Upper lobe of left lung (tissue), 6 donors: ENCODE measurements around the gene HELZ2. TPM values are rescaled to one million over a fixed set of nuclear protein-coding genes. Genes with fewer than 3 reads are reported as not detected.
"Not testable (repeated sequence)": the region's sequence is repeated elsewhere in the genome, so short reads cannot be mapped to it uniquely, and the experiment has no call there.

ENCODE experiments used
- ATAC-seq, 2 donors: fragments of 200-7000 bp; cut with Tn5 transposase; one replicate each; pipeline ENCODE4 v1.9.1; 2022; ENCODE audit warnings: mild to moderate bottlenecking in 2 of 2, moderate library complexity in 2 of 2; ENCODE audit not compliant: low FRiP score in 2 of 2
- DNase-seq, 2 donors: peaks; one replicate each; pipeline ENCODE4 v3.0.0-alpha.2; 2019 to 2020
- H3K27ac ChIP-seq, 4 donors: fragments of 200-600 bp; sonication (generic); one replicate each; pipeline ENCODE4 v1.5.1; 2016 to 2019
- H3K27me3 ChIP-seq, 4 donors: fragments of 200-600 bp; sonication (generic); one replicate each; pipeline ENCODE4 v1.5.1; 2017 to 2019
- H3K36me3 ChIP-seq, 4 donors: fragments of 200-600 bp; sonication (generic); one replicate each; pipeline ENCODE4 v1.5.1; 2016 to 2019
- H3K4me1 ChIP-seq, 4 donors: fragments of 200-600 bp; sonication (generic); one replicate each; pipeline ENCODE4 v1.5.1; 2018 to 2019
- H3K4me3 ChIP-seq, 4 donors: fragments of 200-600 bp; sonication (generic); one replicate each; pipeline ENCODE4 v1.5.1; 2017 to 2019; ENCODE audit warnings: mild to moderate bottlenecking in 2 of 4, moderate library complexity in 1 of 4
- H3K9me3 ChIP-seq, 4 donors: fragments of 200-600 bp; sonication (generic); one replicate each; pipeline ENCODE4 v1.5.1; 2018 to 2019
- CTCF ChIP-seq, 6 experiments: fragments of 450-650 bp in 4 of 6; fragments of 200-600 bp in 2 of 6; sonication (generic) in 2 of 6; IDR thresholded peaks; one replicate each; pipeline ENCODE4 v1.5.1; 2016 to 2019; ENCODE audit warnings: antibody characterized with exemption in 6 of 6
- EP300 ChIP-seq, 4 donors: sonication (generic); formaldehyde crosslinking; IDR thresholded peaks; one replicate each; pipeline ENCODE4 v1.5.1; 2017; ENCODE audit warnings: antibody characterized with exemption in 4 of 4, control low read depth in 2 of 4
- POLR2A ChIP-seq, 4 donors: fragments of 450-650 bp; IDR thresholded peaks; one replicate each; pipeline ENCODE4 v1.5.1; 2016 to 2017; ENCODE audit warnings: antibody characterized with exemption in 4 of 4, mild to moderate bottlenecking in 2 of 4
- POLR2AphosphoS5 ChIP-seq, 2 donors: sonication (generic); formaldehyde crosslinking; IDR thresholded peaks; one replicate each; pipeline ENCODE4 v1.5.1; 2017; ENCODE audit warnings: antibody characterized with exemption in 2 of 2
- WGBS, 2 donors: methylation state at CpG; one replicate each; pipeline ENCODE4 v1.1.5; 2017 to 2018; 5-methylcytosine and 5-hydroxymethylcytosine counted together
- total RNA-seq, 6 donors: library from RNA; depleted of rRNA in 4 of 6; stranded (reverse); fragments of >200 nt in 4 of 6; gene quantifications; one replicate each; pipeline versions ENCODE4 v1.1.0 to v1.2.1, GENCODE V29; 2016 to 2021
- donor health status: DM: no; HTN: no; CAD: no; lungs with moderate emphysema.
- donor health status: DM: no; HTN: yes; CAD: no; lungs with severe emphysema.

Gene HELZ2
- total RNA-seq, 6 donors from 2014 or later = 40.1 to 102 (median 56.6) TPM

DNA sequence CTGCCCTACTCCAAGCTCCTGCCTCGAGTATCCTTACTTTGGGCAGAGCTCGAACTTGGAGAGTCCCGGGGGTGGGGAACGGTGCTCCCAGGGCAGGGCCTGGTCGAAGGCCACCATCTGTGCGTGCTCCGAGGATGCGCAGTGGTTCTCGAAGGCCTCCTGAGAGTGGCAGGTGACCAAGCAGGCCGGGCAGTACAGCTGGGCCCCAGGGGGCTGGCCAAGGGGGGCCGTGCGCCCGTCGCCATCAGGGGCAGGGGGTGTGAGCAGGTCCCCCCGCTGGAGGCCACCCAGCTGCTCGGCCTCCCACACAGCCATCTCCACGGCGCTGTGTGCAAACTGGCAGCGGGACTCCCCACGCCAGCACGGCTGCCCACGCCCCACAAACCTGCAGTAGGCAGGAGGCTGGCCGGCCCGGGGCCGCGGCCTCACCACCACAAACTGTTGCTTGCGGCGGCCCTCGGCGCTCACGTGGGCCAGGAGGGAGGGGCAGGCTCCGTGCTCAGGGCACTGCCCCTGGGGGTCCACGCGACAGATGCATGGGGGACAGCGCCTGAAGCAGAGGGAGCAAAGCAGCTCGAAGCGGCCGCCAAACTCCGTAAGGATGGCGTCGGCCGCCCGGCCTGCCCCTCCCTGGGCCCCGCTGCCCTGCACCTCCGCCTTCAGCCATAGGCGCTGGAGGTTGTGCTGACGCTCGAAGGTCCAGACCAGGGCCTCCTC lies 1.8 kb downstream of the HELZ2 start:
- H3K27ac ChIP-seq = peak overlapping the region in 3 of 4 donors; percentile 18 to 91 (median 84)
- H3K27me3 ChIP-seq = no peaks in the 10 kb centered on the region
- TF ChIP-seq POLR2A (IDR thresholded peaks at IDR 0.05) (no peak), POLR2AphosphoS5 (IDR thresholded peaks at IDR 0.05) (no peak), CTCF (IDR thresholded peaks at IDR 0.05) (no peak), EP300 (IDR thresholded peaks at IDR 0.05) (no peak)
- H3K36me3 ChIP-seq = peaks cover 0 to 22% (median 11%) of the 10 kb centered on the region in 4 donors
- DNase-seq (peak in 1 of 2 donors; percentile 86), ATAC-seq (no peak)
- H3K4me3 ChIP-seq = no peak overlapping the region
- 95 to 97% methylated on average over 12 to 47 of the region's 48 CpGs for WGBS, 2 donors
- H3K4me1 ChIP-seq = peaks cover 17 to 47% (median 35%) of the 10 kb centered on the region in 4 donors
- no peaks in the 10 kb centered on the region for H3K9me3 ChIP-seq

DNA sequence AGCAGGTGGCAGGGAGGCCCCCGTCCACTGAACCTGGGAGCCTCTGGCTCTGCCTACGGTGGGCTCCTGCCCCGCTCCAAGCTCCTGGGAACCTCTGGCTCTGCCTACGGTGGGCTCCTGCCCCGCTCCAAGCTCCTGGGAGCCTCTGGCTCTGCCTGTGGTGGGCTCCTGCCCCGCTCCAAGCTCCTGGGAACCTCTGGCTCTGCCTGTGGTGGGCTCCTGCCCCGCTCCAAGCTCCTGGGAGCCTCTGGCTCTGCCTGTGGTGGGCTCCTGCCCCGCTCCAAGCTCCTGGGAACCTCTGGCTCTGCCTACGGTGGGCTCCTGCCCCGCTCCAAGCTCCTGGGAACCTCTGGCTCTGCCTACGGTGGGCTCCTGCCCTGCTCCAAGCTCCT lies 3.0 kb downstream of the HELZ2 start:
- Histone ChIP-seq H3K36me3 (peaks cover 0 to 32% (median 15%) of the 10 kb centered on the region in 4 donors), H3K4me1 (peaks cover 17 to 53% (median 35%) of the 10 kb centered on the region in 4 donors)
- H3K4me3 ChIP-seq, H3K27me3 ChIP-seq, ATAC-seq, H3K27ac ChIP-seq, H3K9me3 ChIP-seq: not testable (repeated sequence)
- 79% methylated on average over 6 of the region's 11 CpGs; no CpG with 5 or more reads in 1 of the 2 donors for WGBS, 2 donors
- DNase-seq = peak in 1 of 2 donors; percentile 67

GRCh38 chr20:63570281-63571086 lies 3.6 kb downstream of the HELZ2 start:
- Histone ChIP-seq H3K27ac (no peak overlapping the region), H3K4me3 (no peak overlapping the region), H3K9me3 (no peaks in the 10 kb centered on the region), H3K36me3 (peaks cover 0 to 38% (median 18%) of the 10 kb centered on the region in 4 donors), H3K27me3 (no peaks in the 10 kb centered on the region), H3K4me1 (peaks cover 17 to 53% (median 35%) of the 10 kb centered on the region in 4 donors)
- ATAC-seq (no peak), DNase-seq (peak in 1 of 2 donors; percentile 79)
- no peak for TF ChIP-seq EP300 (IDR thresholded peaks at IDR 0.05)
- TF ChIP-seq POLR2AphosphoS5 (IDR thresholded peaks at IDR 0.05) = no peak
- TF ChIP-seq POLR2A (IDR thresholded peaks at IDR 0.05) = no peak
- TF ChIP-seq CTCF (IDR thresholded peaks at IDR 0.05) = no peak
- 85 to 92% methylated on average over 5 to 27 of the region's 28 CpGs for WGBS, 2 donors

DNA sequence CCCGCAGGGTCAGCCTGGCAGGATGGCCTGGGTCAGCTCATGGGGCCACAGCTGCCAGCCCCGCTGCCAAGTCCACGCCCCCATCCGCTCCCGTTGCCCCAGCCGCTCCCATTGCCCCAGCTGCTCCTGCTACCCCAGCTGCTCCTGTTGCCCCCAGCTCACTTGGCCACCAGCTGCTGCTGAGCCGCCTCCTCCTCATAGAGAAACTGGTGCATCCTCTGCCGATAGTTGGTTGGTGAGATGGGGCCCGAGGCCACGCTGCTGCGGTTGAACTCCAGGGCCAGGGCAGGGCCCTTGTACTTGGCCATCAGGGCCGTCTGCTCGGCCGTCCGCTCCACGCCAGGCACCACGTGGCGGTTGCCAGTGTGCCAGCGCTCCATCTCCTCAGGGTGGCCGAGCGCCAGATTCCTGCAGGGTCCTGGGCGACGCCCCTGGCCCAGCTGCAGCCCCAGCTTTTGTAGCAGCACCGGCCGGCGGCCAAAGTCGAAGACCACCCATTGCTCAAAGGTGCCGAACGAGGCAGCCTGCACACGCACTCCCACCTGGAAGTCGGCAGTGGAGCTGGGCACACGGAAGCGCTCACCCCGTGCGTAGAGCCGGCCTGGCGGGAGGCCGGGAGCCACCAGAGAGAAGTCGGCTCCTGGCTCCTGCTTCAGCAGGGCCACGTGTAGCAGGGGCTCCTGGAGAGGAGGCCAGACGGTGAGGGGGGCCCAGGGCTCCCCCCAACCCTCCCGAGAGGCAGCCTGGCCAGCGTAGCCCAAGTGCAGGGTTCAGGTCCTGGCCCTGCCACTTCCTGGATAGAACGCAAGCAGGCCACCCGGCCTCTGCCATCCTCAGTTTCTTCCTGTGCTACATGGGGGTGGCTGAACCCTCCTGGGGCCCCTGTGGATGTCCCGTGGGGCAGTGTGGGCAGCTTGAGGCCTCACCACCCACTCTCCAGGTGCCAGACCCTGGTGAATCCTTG lies 4.8 kb downstream of the HELZ2 start:
- peaks cover 10 to 44% (median 30%) of the 10 kb centered on the region in 4 donors for H3K4me1 ChIP-seq
- ATAC-seq (no peak), DNase-seq (peak in 1 of 2 donors; percentile 83)
- H3K4me3 ChIP-seq = no peak overlapping the region
- H3K27me3 ChIP-seq = no peaks in the 10 kb centered on the region
- peaks cover 4 to 51% (median 29%) of the 10 kb centered on the region in 4 donors for H3K36me3 ChIP-seq
- H3K27ac ChIP-seq = peak overlapping the region in 1 of 4 donors; percentile 74
- TF ChIP-seq POLR2AphosphoS5 (IDR thresholded peaks at IDR 0.05) (no peak), POLR2A (IDR thresholded peaks at IDR 0.05) (no peak)
- H3K9me3 ChIP-seq = no peaks in the 10 kb centered on the region
- WGBS, 2 donors = 89 to 91% methylated on average over 9 to 45 of the region's 46 CpGs

- no peak for TF ChIP-seq EP300 (IDR thresholded peaks at IDR 0.05)
- TF ChIP-seq CTCF (IDR thresholded peaks at IDR 0.05) = no peak
- TF ChIP-seq POLR2AphosphoS5 (IDR thresholded peaks at IDR 0.05) = no peak
- no peak for TF ChIP-seq POLR2A (IDR thresholded peaks at IDR 0.05)
- peak overlapping the region; percentile 10 to 80 (median 66) for H3K27ac ChIP-seq
- DNase-seq = peak in 1 of 2 donors; percentile 86
- H3K27me3 ChIP-seq = no peaks in the 10 kb centered on the region
- no peaks in the 10 kb centered on the region for H3K9me3 ChIP-seq
- 79 to 91% methylated on average over 17 to 30 of the region's 43 CpGs for WGBS, 2 donors
- peak overlapping the region in 2 of 4 donors; percentile 9 to 22 for H3K4me3 ChIP-seq
- peak; percentile 8 to 17 for ATAC-seq
- peaks cover 8 to 41% (median 27%) of the 10 kb centered on the region in 4 donors for H3K4me1 ChIP-seq
- peaks cover 12 to 60% (median 37%) of the 10 kb centered on the region in 4 donors for H3K36me3 ChIP-seq
These were observed 5.7 kb downstream of the HELZ2 start for GRCh38 chr20:63568170-63568981.
